Stimulated activated naive CD8-positive, alpha-beta T cell treated with anti-CD3 and anti-CD28 coated beads, Interleukin-15, amount 100 ng/mL, for 72 hours (primary cell): ENCODE data around the gene AMOT.

Source experiments
- ATAC-seq: fragments of 150-1000 bp; cut with Tn5 transposase; 2 replicates; pipeline ENCODE4 v1.10.0; 2021; ENCODE audit warnings: mild to moderate bottlenecking, moderate library complexity
- DNase-seq, 2 donors: peaks; one replicate each; pipeline ENCODE4 v3.0.0; 2021 to 2022
- H3K27ac Mint-ChIP-seq, 2 donors: one replicate each; pipeline ENCODE4 v1.8.0; 2022; ENCODE audit warnings: mild to moderate bottlenecking in 2 of 2, mixed read lengths in 2 of 2, moderate library complexity in 2 of 2
- H3K27me3 Mint-ChIP-seq: one replicate; pipeline ENCODE4 v1.8.0; 2022; ENCODE audit warnings: mixed read lengths
- H3K4me1 Mint-ChIP-seq: one replicate; pipeline ENCODE4 v1.8.0; 2022; ENCODE audit warnings: mild to moderate bottlenecking, mixed read lengths
- H3K4me3 Mint-ChIP-seq, 2 donors: one replicate each; pipeline ENCODE4 v1.8.0; 2022; ENCODE audit warnings: mild to moderate bottlenecking in 2 of 2, mixed read lengths in 2 of 2, moderate library complexity in 1 of 2
- H3K9me3 Mint-ChIP-seq, 2 donors: one replicate each; pipeline ENCODE4 v1.8.0; 2022; ENCODE audit warnings: mixed read lengths in 2 of 2

The AMOT gene

GRCh38 chrX:112786076-112786475, 54.6 kb downstream of the AMOT start:
- no peak for ATAC-seq
- no peaks in the 10 kb centered on the region for H3K9me3 Mint-ChIP-seq
- no peak for DNase-seq

GRCh38 chrX:112785344-112785743, 55.3 kb downstream of the AMOT start:
- ATAC-seq (no peak), DNase-seq (no peak)
- Mint-ChIP-seq H3K4me1 (no peaks in the 10 kb centered on the region), H3K9me3 (no peaks in the 10 kb centered on the region), H3K27ac (no peak overlapping the region), H3K4me3 (no peak overlapping the region), H3K27me3 (no peaks in the 10 kb centered on the region)

More at GRCh38 chrX:112786076-112786475, 54.6 kb downstream of the AMOT start:
- H3K27ac Mint-ChIP-seq: no peak overlapping the region
- no peaks in the 10 kb centered on the region for H3K4me1 Mint-ChIP-seq
- H3K27me3 Mint-ChIP-seq: no peaks in the 10 kb centered on the region
- no peak overlapping the region for H3K4me3 Mint-ChIP-seq

- ATAC-seq: no peak
- no peak for DNase-seq
- no peaks in the 10 kb centered on the region for H3K27me3 Mint-ChIP-seq
- no peaks in the 10 kb centered on the region for H3K4me1 Mint-ChIP-seq
- no peak overlapping the region for H3K27ac Mint-ChIP-seq
- H3K9me3 Mint-ChIP-seq: no peaks in the 10 kb centered on the region
- no peak overlapping the region for H3K4me3 Mint-ChIP-seq
Observed at GRCh38 chrX:112784692-112785091, 55.9 kb downstream of the AMOT start.

- Mint-ChIP-seq H3K4me1 (no peaks in the 10 kb centered on the region), H3K27ac (no peak overlapping the region), H3K4me3 (no peak overlapping the region), H3K27me3 (no peaks in the 10 kb centered on the region), H3K9me3 (no peaks in the 10 kb centered on the region)
- ATAC-seq (no peak), DNase-seq (no peak)
Observed at GRCh38 chrX:112779139-112779538, 61.5 kb downstream of the AMOT start.

GRCh38 chrX:112774651-112775293, 65.9 kb downstream of the AMOT start:
- Mint-ChIP-seq H3K4me1 (peaks cover 6% of the 10 kb centered on the region), H3K9me3 (no peaks in the 10 kb centered on the region), H3K27ac (no peak overlapping the region), H3K4me3 (no peak overlapping the region), H3K27me3 (no peaks in the 10 kb centered on the region)
- no peak for DNase-seq
- ATAC-seq: no peak

- no peak for ATAC-seq
- Mint-ChIP-seq H3K4me3 (no peak overlapping the region), H3K9me3 (no peaks in the 10 kb centered on the region), H3K27ac (no peak overlapping the region), H3K27me3 (no peaks in the 10 kb centered on the region), H3K4me1 (peaks cover 6% of the 10 kb centered on the region)
- DNase-seq: no peak
Observed at GRCh38 chrX:112774142-112774541, 66.5 kb downstream of the AMOT start.

GRCh38 chrX:112769034-112769433, 71.6 kb downstream of the AMOT start:
- Mint-ChIP-seq H3K9me3 (no peaks in the 10 kb centered on the region), H3K4me1 (peaks cover 6% of the 10 kb centered on the region), H3K4me3 (no peak overlapping the region), H3K27ac (no peak overlapping the region), H3K27me3 (no peaks in the 10 kb centered on the region)
- DNase-seq (no peak), ATAC-seq (no peak)

GRCh38 chrX:112768563-112768962, 72.1 kb downstream of the AMOT start:
- Mint-ChIP-seq H3K27me3 (no peaks in the 10 kb centered on the region), H3K27ac (no peak overlapping the region), H3K9me3 (no peaks in the 10 kb centered on the region), H3K4me3 (no peak overlapping the region), H3K4me1 (peaks cover 6% of the 10 kb centered on the region)
- no peak for DNase-seq
- ATAC-seq: no peak

- H3K27ac Mint-ChIP-seq: no peak overlapping the region
- ATAC-seq (no peak), DNase-seq (no peak)
- H3K4me1 Mint-ChIP-seq: peaks cover 6% of the 10 kb centered on the region
- no peaks in the 10 kb centered on the region for H3K27me3 Mint-ChIP-seq
- no peak overlapping the region for H3K4me3 Mint-ChIP-seq
- no peaks in the 10 kb centered on the region for H3K9me3 Mint-ChIP-seq
Observed at GRCh38 chrX:112766774-112767173, 73.9 kb downstream of the AMOT start.

- no peak for ATAC-seq
- no peak for DNase-seq
- H3K4me3 Mint-ChIP-seq: no peak overlapping the region
- H3K9me3 Mint-ChIP-seq: no peaks in the 10 kb centered on the region
- no peaks in the 10 kb centered on the region for H3K4me1 Mint-ChIP-seq
- no peak overlapping the region for H3K27ac Mint-ChIP-seq
- H3K27me3 Mint-ChIP-seq: no peaks in the 10 kb centered on the region
Observed at GRCh38 chrX:112761242-112762207, 79.1 kb downstream of the AMOT start.

GRCh38 chrX:112760697-112761096, 79.9 kb downstream of the AMOT start:
- Mint-ChIP-seq H3K27me3 (no peaks in the 10 kb centered on the region), H3K27ac (no peak overlapping the region), H3K4me1 (no peaks in the 10 kb centered on the region), H3K4me3 (no peak overlapping the region), H3K9me3 (no peaks in the 10 kb centered on the region)
- no peak for DNase-seq
- ATAC-seq: no peak

GRCh38 chrX:112759966-112760365, 80.7 kb downstream of the AMOT start:
- no peak overlapping the region for H3K27ac Mint-ChIP-seq
- ATAC-seq (no peak), DNase-seq (no peak)
- no peaks in the 10 kb centered on the region for H3K27me3 Mint-ChIP-seq
- no peak overlapping the region for H3K4me3 Mint-ChIP-seq
- H3K4me1 Mint-ChIP-seq: no peaks in the 10 kb centered on the region
- no peaks in the 10 kb centered on the region for H3K9me3 Mint-ChIP-seq

GRCh38 chrX:112759512-112759911, 81.1 kb downstream of the AMOT start:
- Mint-ChIP-seq H3K27ac (no peak overlapping the region), H3K9me3 (no peaks in the 10 kb centered on the region), H3K4me3 (no peak overlapping the region), H3K4me1 (no peaks in the 10 kb centered on the region), H3K27me3 (no peaks in the 10 kb centered on the region)
- no peak for ATAC-seq
- DNase-seq: no peak

GRCh38 chrX:112757946-112758345, 82.7 kb downstream of the AMOT start:
- H3K27me3 Mint-ChIP-seq: no peaks in the 10 kb centered on the region
- H3K4me3 Mint-ChIP-seq: no peak overlapping the region
- DNase-seq (no peak), ATAC-seq (no peak)
- no peaks in the 10 kb centered on the region for H3K9me3 Mint-ChIP-seq
- H3K27ac Mint-ChIP-seq: no peak overlapping the region
- H3K4me1 Mint-ChIP-seq: no peaks in the 10 kb centered on the region

- no peaks in the 10 kb centered on the region for H3K27me3 Mint-ChIP-seq
- ATAC-seq (no peak), DNase-seq (no peak)
- no peaks in the 10 kb centered on the region for H3K4me1 Mint-ChIP-seq
- H3K9me3 Mint-ChIP-seq: no peaks in the 10 kb centered on the region
- H3K4me3 Mint-ChIP-seq: no peak overlapping the region
- H3K27ac Mint-ChIP-seq: no peak overlapping the region
Observed at GRCh38 chrX:112753116-112753515, 87.5 kb downstream of the AMOT start.

GRCh38 chrX:112751076-112751475, 89.6 kb downstream of the AMOT start:
- Mint-ChIP-seq H3K4me3 (no peak overlapping the region), H3K9me3 (no peaks in the 10 kb centered on the region), H3K4me1 (no peaks in the 10 kb centered on the region), H3K27ac (no peak overlapping the region), H3K27me3 (no peaks in the 10 kb centered on the region)
- no peak for ATAC-seq
- DNase-seq: no peak
